Caco-2 (cell line): ENCODE data around the gene CASZ1. TPM values are rescaled to one million over a fixed set of nuclear protein-coding genes. Genes with fewer than 3 reads are reported as not detected.

ENCODE experiments used
- BruUV-seq: library from RNA; stranded (reverse); fragments of 400-500 nt; replicated peaks from 2 replicates; lab custom pipeline; 2021; lab: Mats Ljungman, UMichigan
- CTCF ChIA-PET: fragments of 300-600 bp; sonication (Branson Sonifier 250); formaldehyde crosslinking; loops from one replicate; lab custom pipeline; 2022; ENCODE audit warnings: antibody characterized with exemption; lab: Charles Lee
- POLR2A ChIA-PET: fragments of 300-600 bp; sonication (Branson Sonifier 250); formaldehyde crosslinking; loops from one replicate; lab custom pipeline; 2022; ENCODE audit warnings: antibody characterized with exemption; lab: Charles Lee
- DNase-seq, 2 experiments: peaks; one replicate each; pipeline versions ENCODE4 v3.0.0 to v3.0.0-alpha.2; 2020 to 2022
- H3K27me3 ChIP-seq: replicated peaks from 2 replicates; pipeline ENCODE4 v1.6.0; 2011; ENCODE audit warnings: low read length; ENCODE audit not compliant: control insufficient read depth, insufficient read depth
- H3K36me3 ChIP-seq: 2 replicates; pipeline ENCODE4 v1.5.1; 2011; ENCODE audit warnings: low read length; ENCODE audit not compliant: control insufficient read depth, insufficient read depth
- H3K4me1 ChIP-seq: fragments of 250-450 bp; sonication (Bioruptor Pico); 2 replicates; pipeline ENCODE4 v1.5.1; 2020; ENCODE audit warnings: mild to moderate bottlenecking
- H3K4me3 ChIP-seq: 2 replicates; pipeline ENCODE4 v1.5.1; 2011; ENCODE audit warnings: low read depth, mild to moderate bottlenecking, control low read depth, low read length
- H3K9me3 ChIP-seq: fragments of 250-450 bp; sonication (Bioruptor Pico); 2 replicates; pipeline ENCODE4 v1.5.1; 2020; ENCODE audit warnings: mild to moderate bottlenecking, moderate library complexity
- H3K27ac Mint-ChIP-seq: one replicate; pipeline ENCODE4 v1.8.0; 2022; ENCODE audit warnings: mixed read lengths; ENCODE audit not compliant: unreplicated experiment
- H3K27me3 Mint-ChIP-seq: one replicate; pipeline ENCODE4 v1.8.0; 2022; ENCODE audit warnings: mixed read lengths; ENCODE audit not compliant: insufficient read depth, unreplicated experiment
- H3K36me3 Mint-ChIP-seq: one replicate; pipeline ENCODE4 v1.8.0; 2022; ENCODE audit warnings: mild to moderate bottlenecking, mixed read lengths; ENCODE audit not compliant: insufficient read depth, unreplicated experiment
- H3K4me1 Mint-ChIP-seq: one replicate; pipeline ENCODE4 v1.8.0; 2022; ENCODE audit warnings: low read depth, mixed read lengths; ENCODE audit not compliant: unreplicated experiment
- H3K4me3 Mint-ChIP-seq: one replicate; pipeline ENCODE4 v1.8.0; 2022; ENCODE audit warnings: mild to moderate bottlenecking, moderate library complexity, mixed read lengths; ENCODE audit not compliant: unreplicated experiment
- H3K9me3 Mint-ChIP-seq: one replicate; pipeline ENCODE4 v1.8.0; 2022; ENCODE audit warnings: mixed read lengths; ENCODE audit not compliant: unreplicated experiment
- CTCF ChIP-seq, 2 experiments: fragments of 200-600 bp in 1 of 2; IDR thresholded peaks; 1 replicate in 1 of 2; 2 replicates in 1 of 2; pipeline versions ENCODE4 v1.5.1 to v1.8.0; 2011 to 2022; ENCODE audit warnings: antibody characterized with exemption in 1 of 2, control low read depth in 1 of 2, inconsistent platforms in 1 of 2, low read depth in 1 of 2, low read length in 1 of 2, mild to moderate bottlenecking in 1 of 2, moderate library complexity in 1 of 2; ENCODE audit not compliant: insufficient read depth in 1 of 2, severe bottlenecking in 1 of 2, unreplicated experiment in 1 of 2
- intact Hi-C: fragments of 100-400 bp; cut with micrococcal nuclease; formaldehyde crosslinking; loops from one replicate; pipeline ENCODE4 v1.10.0; 2022; ENCODE audit not compliant: unreplicated experiment
- total RNA-seq: library from RNA; stranded (reverse); gene quantifications from 2 replicates; pipeline ENCODE4 v1.2.3, GENCODE V29; 2022

CASZ1 gene
- total RNA-seq, 1 experiment from 2014 or later = 10.9 TPM

GRCh38 chr1:10687251-10687651 lies 109.2 kb downstream of the CASZ1 start:
- H3K27ac Mint-ChIP-seq = peak overlapping the region; percentile 37
- BruUV-seq = no TSS peak
- Histone ChIP-seq H3K36me3 (no peaks in the 10 kb centered on the region), H3K4me3 (no peak overlapping the region), H3K27me3 (no peaks in the 10 kb centered on the region), H3K9me3 (no peaks in the 10 kb centered on the region), H3K4me1 (peaks cover 15% of the 10 kb centered on the region)
- intact Hi-C loops = no loop called here
- H3K36me3 Mint-ChIP-seq = no peaks in the 10 kb centered on the region
- CTCF ChIA-PET = no interaction called here
- DNase-seq = no peak
- TF ChIP-seq CTCF (IDR thresholded peaks at IDR 0.05; ENCODE audit: insufficient read depth in 1 of 2, low read depth in 1 of 2, low read length in 1 of 2, severe bottlenecking in 1 of 2, unreplicated experiment in 1 of 2) = no peak
- H3K27me3 Mint-ChIP-seq = no peaks in the 10 kb centered on the region
- H3K9me3 Mint-ChIP-seq = no peaks in the 10 kb centered on the region
- H3K4me3 Mint-ChIP-seq = no peak overlapping the region
- POLR2A ChIA-PET = no interaction called here
- peaks cover 7% of the 10 kb centered on the region for H3K4me1 Mint-ChIP-seq

- ChIA-PET POLR2A (no interaction called here), CTCF (interaction anchor here (0.6 kb wide), 1 partner anchor 50 kb away, joined by 7 read pairs; no protein-coding TSS in a partner anchor)
- H3K36me3 ChIP-seq = no peaks in the 10 kb centered on the region
- no peaks in the 10 kb centered on the region for H3K9me3 Mint-ChIP-seq
- H3K27me3 ChIP-seq = no peaks in the 10 kb centered on the region
- no peaks in the 10 kb centered on the region for H3K9me3 ChIP-seq
- H3K4me1 Mint-ChIP-seq = peaks cover 7% of the 10 kb centered on the region
- no peaks in the 10 kb centered on the region for H3K36me3 Mint-ChIP-seq
- H3K27me3 Mint-ChIP-seq = no peaks in the 10 kb centered on the region
- no TSS peak for BruUV-seq
- intact Hi-C loops = no loop called here
- H3K4me3 ChIP-seq = no peak overlapping the region
- no peak for TF ChIP-seq CTCF (IDR thresholded peaks at IDR 0.05; ENCODE audit: insufficient read depth in 1 of 2, low read depth in 1 of 2, low read length in 1 of 2, severe bottlenecking in 1 of 2, unreplicated experiment in 1 of 2)
- no peak overlapping the region for H3K4me3 Mint-ChIP-seq
- peaks cover 15% of the 10 kb centered on the region for H3K4me1 ChIP-seq
- DNase-seq = peak; percentile 42 to 51
- peak overlapping the region; percentile 37 for H3K27ac Mint-ChIP-seq
Measured at GRCh38 chr1:10686404-10687040, 109.9 kb downstream of the CASZ1 start.

GRCh38 chr1:10685808-10686403 lies 110.5 kb downstream of the CASZ1 start:
- POLR2A ChIA-PET = no interaction called here
- peaks cover 15% of the 10 kb centered on the region for H3K4me1 ChIP-seq
- no peaks in the 10 kb centered on the region for H3K27me3 Mint-ChIP-seq

More at GRCh38 chr1:10685808-10686403, 110.5 kb downstream of the CASZ1 start:
- peaks cover 12% of the 10 kb centered on the region for H3K4me1 Mint-ChIP-seq
- no peak for TF ChIP-seq CTCF (IDR thresholded peaks at IDR 0.05; ENCODE audit: insufficient read depth in 1 of 2, low read depth in 1 of 2, low read length in 1 of 2, severe bottlenecking in 1 of 2, unreplicated experiment in 1 of 2)
- H3K27me3 ChIP-seq = no peaks in the 10 kb centered on the region
- no peak overlapping the region for H3K4me3 Mint-ChIP-seq
- BruUV-seq = no TSS peak
- DNase-seq = peak in 1 of 2 experiments; percentile 7
- CTCF ChIA-PET = interaction anchor here (0.6 kb wide), 1 partner anchor 50 kb away, joined by 7 read pairs; no protein-coding TSS in a partner anchor
- H3K27ac Mint-ChIP-seq = peak overlapping the region; percentile 37
- no peaks in the 10 kb centered on the region for H3K36me3 ChIP-seq
- intact Hi-C loops = no loop called here
- H3K36me3 Mint-ChIP-seq = no peaks in the 10 kb centered on the region
- no peaks in the 10 kb centered on the region for H3K9me3 Mint-ChIP-seq
- no peaks in the 10 kb centered on the region for H3K9me3 ChIP-seq
- H3K4me3 ChIP-seq = no peak overlapping the region
